Thyroid gland (tissue), 4 donors: ENCODE data around the gene ASPDH.

Experiments
- CTCF ChIP-seq, 6 experiments: fragments of 200-600 bp in 3 of 6; fragments of 450-650 bp in 3 of 6; sonication (generic) in 3 of 6; IDR thresholded peaks; one replicate each; pipeline ENCODE4 v1.5.1; 2016 to 2019; ENCODE audit warnings: antibody characterized with exemption in 6 of 6, mild to moderate bottlenecking in 2 of 6, inconsistent platforms in 1 of 6, moderate library complexity in 1 of 6
- POLR2A ChIP-seq, 2 donors: fragments of 450-650 bp; IDR thresholded peaks; one replicate each; pipeline ENCODE4 v1.6.1; 2017; ENCODE audit warnings: antibody characterized with exemption in 2 of 2, mild to moderate bottlenecking in 2 of 2, moderate library complexity in 1 of 2

- no peak for TF ChIP-seq CTCF (IDR thresholded peaks at IDR 0.05)
- TF ChIP-seq POLR2A (IDR thresholded peaks at IDR 0.05): no peak
These were observed 30.8 kb downstream of the ASPDH start for GRCh38 chr19:50482916-50483315.
